Inferior parietal cortex (tissue), 1 donor: Measurements from ENCODE around the gene LRCH2.
"Not testable (repeated sequence)": the region's sequence is repeated elsewhere in the genome, so short reads cannot be mapped to it uniquely, and the experiment has no call there.

Experiments used
- DNase-seq: peaks from one replicate; pipeline ENCODE4 v3.0.0-alpha.2; 2016; ENCODE audit errors: extremely low spot score

LRCH2 gene

GRCh38 chrX:115214151-115214550 is 19.7 kb downstream of the LRCH2 start:
- no peak for DNase-seq

- DNase-seq = not testable (repeated sequence)
Measured at GRCh38 chrX:115209547-115209946, 24.3 kb downstream of the LRCH2 start.

GRCh38 chrX:115204040-115204439 is 29.9 kb downstream of the LRCH2 start:
- no peak for DNase-seq

GRCh38 chrX:115192244-115192700 is 41.6 kb downstream of the LRCH2 start:
- DNase-seq = no peak

- no peak for DNase-seq
Measured at GRCh38 chrX:115191490-115192243, 42.2 kb downstream of the LRCH2 start.

GRCh38 chrX:115190636-115191489 is 43.0 kb downstream of the LRCH2 start:
- DNase-seq = no peak

- DNase-seq = no peak
Measured at GRCh38 chrX:115189646-115190635, 44.0 kb downstream of the LRCH2 start.

GRCh38 chrX:115189110-115189509 is 44.8 kb downstream of the LRCH2 start, which contains the start of gene RBMXL3:
TSS of gene RBMXL3 (plus strand) at chrX:115189410. CDS start at chrX:115189442, 32 bp downstream.
- DNase-seq = no peak

GRCh38 chrX:115183980-115184379 is 49.9 kb downstream of the LRCH2 start:
- no peak for DNase-seq

- no peak for DNase-seq
Measured at GRCh38 chrX:115178473-115178872, 55.4 kb downstream of the LRCH2 start.

- DNase-seq = no peak
Measured at GRCh38 chrX:115177932-115178331, 56.0 kb downstream of the LRCH2 start.

GRCh38 chrX:115174548-115174947 is 59.3 kb downstream of the LRCH2 start:
- no peak for DNase-seq

GRCh38 chrX:115173181-115173580 is 60.7 kb downstream of the LRCH2 start:
- DNase-seq = no peak

GRCh38 chrX:115147220-115147619 is 86.7 kb downstream of the LRCH2 start:
- no peak for DNase-seq

GRCh38 chrX:115142057-115142456 is 91.8 kb downstream of the LRCH2 start:
- DNase-seq = no peak

GRCh38 chrX:115138040-115138439 is 95.9 kb downstream of the LRCH2 start:
- no peak for DNase-seq

- no peak for DNase-seq
Measured at GRCh38 chrX:115134382-115134781, 99.5 kb downstream of the LRCH2 start.

GRCh38 chrX:115112411-115112810 is 121.5 kb downstream of the LRCH2 start:
- DNase-seq = no peak

- no peak for DNase-seq
Measured at GRCh38 chrX:115098897-115099296, 135.0 kb downstream of the LRCH2 start.

- no peak for DNase-seq
Measured at GRCh38 chrX:115093191-115093590, 140.7 kb downstream of the LRCH2 start.

- DNase-seq = no peak
Measured at GRCh38 chrX:115089419-115089818, 144.5 kb downstream of the LRCH2 start.

GRCh38 chrX:115068896-115069295 is 165.0 kb downstream of the LRCH2 start:
- DNase-seq = no peak
